Measurements from ENCODE around the gene UBE2L6. TPM values are rescaled to one million over a fixed set of nuclear protein-coding genes. Genes with fewer than 3 reads are reported as not detected.

Gene UBE2L6
- total and polyA plus RNA-seq, 7 donors = 5.3 to 24.7 (median 9.9) TPM

DNA sequence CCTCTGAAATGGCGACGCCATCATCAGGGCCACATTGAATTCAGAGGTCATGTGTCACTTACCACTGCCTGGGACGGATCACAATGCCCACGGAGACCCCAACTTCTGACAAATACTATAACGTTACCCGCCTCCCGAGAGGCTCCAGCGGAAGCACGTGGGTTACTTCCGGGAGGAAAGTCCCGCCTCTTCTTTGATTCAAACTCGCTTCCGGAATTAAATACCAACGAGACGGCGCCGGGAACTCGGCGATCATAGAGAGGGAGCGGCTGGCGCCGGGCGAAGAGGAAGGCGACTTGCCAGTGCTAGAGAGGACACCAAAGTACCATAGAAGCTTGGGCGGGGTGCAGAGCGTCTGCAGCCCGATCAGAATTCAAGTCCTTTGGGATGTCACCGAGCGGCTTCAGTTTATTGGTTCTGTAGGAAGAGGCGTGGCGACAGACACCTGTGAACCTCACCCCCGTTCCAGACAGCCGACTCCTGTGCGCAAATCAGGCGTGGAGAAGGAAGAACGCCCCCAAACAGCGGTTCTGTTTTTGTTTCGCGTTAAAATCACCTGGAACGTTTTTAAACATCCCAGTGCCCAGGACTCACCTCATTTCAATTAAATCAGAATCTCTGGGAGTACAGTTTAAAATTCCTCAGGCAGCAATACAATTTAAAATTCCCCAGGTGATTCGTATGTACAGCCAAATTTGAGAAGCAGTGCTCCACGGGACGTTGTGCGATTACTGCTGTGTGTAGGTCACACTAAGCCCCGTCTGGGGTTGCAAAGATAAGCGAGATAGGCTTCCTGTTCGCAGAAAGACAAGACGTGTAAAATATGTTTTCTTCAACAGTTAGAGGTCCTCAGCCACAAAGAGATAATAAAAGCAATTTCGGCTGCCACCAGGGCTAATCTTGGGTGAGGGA, 36.6 kb downstream of the UBE2L6 start, which contains the start of gene TIMM10:
TIMM10 (minus strand) TSS at position 159 of the 912 bp plus-strand sequence. CDS start 565 bp downstream, outside the sequence.
- intact Hi-C loops (cut with DNase I) = no loop called here
- H3K27me3 ChIP-seq (ENCODE audit: insufficient read depth in 3 of 3, low read length in 2 of 3) = no peaks in the 10 kb centered on the region
- ATAC-seq (peak; percentile 97 to 98 (median 98)), DNase-seq (peak; percentile 92 to 97)
- peak within 1 kb of the TSS; percentile 82 for H3K4me3 ChIP-seq
- H3K36me3 ChIP-seq (ENCODE audit: insufficient read depth in 1 of 2, low read depth in 1 of 2) = peaks cover 0 to 20% of the 10 kb centered on the region in 2 donors
- H3K4me1 ChIP-seq = peaks cover 15% of the 10 kb centered on the region
- TF ChIP-seq, protein P1, sequence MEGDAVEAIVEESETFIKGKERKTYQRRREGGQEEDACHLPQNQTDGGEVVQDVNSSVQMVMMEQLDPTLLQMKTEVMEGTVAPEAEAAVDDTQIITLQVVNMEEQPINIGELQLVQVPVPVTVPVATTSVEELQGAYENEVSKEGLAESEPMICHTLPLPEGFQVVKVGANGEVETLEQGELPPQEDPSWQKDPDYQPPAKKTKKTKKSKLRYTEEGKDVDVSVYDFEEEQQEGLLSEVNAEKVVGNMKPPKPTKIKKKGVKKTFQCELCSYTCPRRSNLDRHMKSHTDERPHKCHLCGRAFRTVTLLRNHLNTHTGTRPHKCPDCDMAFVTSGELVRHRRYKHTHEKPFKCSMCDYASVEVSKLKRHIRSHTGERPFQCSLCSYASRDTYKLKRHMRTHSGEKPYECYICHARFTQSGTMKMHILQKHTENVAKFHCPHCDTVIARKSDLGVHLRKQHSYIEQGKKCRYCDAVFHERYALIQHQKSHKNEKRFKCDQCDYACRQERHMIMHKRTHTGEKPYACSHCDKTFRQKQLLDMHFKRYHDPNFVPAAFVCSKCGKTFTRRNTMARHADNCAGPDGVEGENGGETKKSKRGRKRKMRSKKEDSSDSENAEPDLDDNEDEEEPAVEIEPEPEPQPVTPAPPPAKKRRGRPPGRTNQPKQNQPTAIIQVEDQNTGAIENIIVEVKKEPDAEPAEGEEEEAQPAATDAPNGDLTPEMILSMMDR (IDR thresholded peaks at IDR 0.05) = no peak
- WGBS, 3 donors = 0 to 1% (median 0%) methylated on average over 49 of the region's 49 CpGs
- no peaks in the 10 kb centered on the region for H3K9me3 ChIP-seq
- H3K27ac ChIP-seq = peak within 1 kb of the TSS; percentile 86

DNA sequence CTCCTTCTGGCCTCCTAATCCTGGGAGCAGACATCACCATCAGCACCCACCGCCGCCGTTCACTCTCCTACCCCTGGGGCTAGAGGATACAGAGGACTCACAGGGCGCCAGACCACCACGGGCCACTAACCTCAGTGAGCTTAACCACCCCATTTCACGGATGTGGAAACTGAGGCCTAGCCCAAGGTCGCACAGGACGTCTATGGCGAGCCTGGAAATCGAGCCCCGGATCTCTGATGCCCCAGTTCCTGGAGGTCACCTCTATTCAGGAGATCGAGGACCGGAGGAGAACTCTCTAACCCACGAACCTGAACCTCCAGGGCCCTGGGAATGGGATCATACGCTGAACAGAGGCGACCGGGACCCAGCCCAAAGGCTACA, 37.3 kb downstream of the UBE2L6 start:
- TF ChIP-seq, protein P1 (IDR thresholded peaks at IDR 0.05) = no peak
- H3K4me1 ChIP-seq = peaks cover 15% of the 10 kb centered on the region
- intact Hi-C loops (cut with DNase I) = no loop called here
- WGBS, 3 donors = 1 to 4% (median 2%) methylated on average over 17 of the region's 17 CpGs
- H3K27me3 ChIP-seq (ENCODE audit: insufficient read depth in 3 of 3, low read length in 2 of 3) = no peaks in the 10 kb centered on the region
- H3K36me3 ChIP-seq (ENCODE audit: insufficient read depth in 1 of 2, low read depth in 1 of 2) = peaks cover 0 to 23% of the 10 kb centered on the region in 2 donors
- no peaks in the 10 kb centered on the region for H3K9me3 ChIP-seq
- H3K27ac ChIP-seq = peak overlapping the region; percentile 86
- ATAC-seq (peak in 3 of 4 donors; percentile 1 to 41 (median 5)), DNase-seq (no peak)
- peak overlapping the region; percentile 82 for H3K4me3 ChIP-seq

DNA sequence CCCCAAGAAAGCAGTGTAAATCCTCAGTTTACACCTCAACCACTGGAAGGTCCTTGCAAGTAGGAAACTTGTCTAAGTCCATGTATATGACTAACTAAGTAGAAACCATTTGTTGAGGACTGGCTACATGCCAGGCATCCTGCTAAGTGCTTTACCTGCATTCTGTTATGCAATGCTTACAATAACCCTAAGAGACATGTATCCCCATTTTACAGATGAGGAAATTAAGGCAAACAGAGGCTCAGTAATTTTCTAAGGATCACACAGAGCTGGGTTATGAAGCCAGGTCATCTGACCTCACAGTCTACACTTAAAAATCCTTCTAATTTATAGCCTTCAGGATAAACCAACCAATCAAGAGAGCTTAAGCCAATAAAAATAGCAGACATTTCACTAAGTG, 38.5 kb downstream of the UBE2L6 start:
- intact Hi-C loops (cut with DNase I) = loop anchor here (5.0 kb wide), 3 partner anchors 52 to 182 kb away; no protein-coding TSS in a partner anchor
- ATAC-seq (no peak), DNase-seq (no peak)
- TF ChIP-seq, protein P1 (IDR thresholded peaks at IDR 0.05) = no peak
- Histone ChIP-seq H3K27me3 (ENCODE audit: insufficient read depth in 3 of 3, low read length in 2 of 3) (no peaks in the 10 kb centered on the region), H3K36me3 (ENCODE audit: insufficient read depth in 1 of 2, low read depth in 1 of 2) (peaks cover 0 to 26% of the 10 kb centered on the region in 2 donors), H3K4me1 (peaks cover 15% of the 10 kb centered on the region), H3K9me3 (no peaks in the 10 kb centered on the region), H3K4me3 (peak overlapping the region; percentile 82), H3K27ac (no peak overlapping the region)

DNA sequence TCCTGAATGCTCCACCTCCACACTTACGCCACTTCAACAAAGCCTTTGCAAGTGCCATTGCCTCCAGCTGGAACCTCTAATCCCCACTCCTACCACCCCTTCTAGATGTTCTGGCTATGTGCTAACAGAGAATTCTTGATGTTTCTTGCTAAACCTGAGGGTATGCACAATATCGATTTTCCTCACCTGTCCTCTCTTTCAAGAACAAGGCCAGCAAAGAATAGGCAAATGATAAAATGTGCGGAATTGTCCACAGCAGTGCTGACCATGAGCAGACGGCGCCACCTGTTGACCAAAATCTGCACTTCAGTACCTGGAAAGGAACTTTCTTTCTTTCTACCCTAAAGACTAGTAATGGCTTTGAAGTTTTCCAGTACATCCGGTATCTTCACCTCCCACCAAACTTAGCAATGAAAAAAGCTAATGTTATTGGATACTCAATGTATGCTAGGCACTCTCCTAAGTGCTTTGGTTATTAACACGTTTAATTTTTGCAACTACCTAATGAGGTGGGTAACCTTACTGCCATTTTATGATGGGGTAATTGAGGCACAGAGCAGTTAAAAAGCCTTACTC, 40.3 kb downstream of the UBE2L6 start:
- H3K27me3 ChIP-seq (ENCODE audit: insufficient read depth in 3 of 3, low read length in 2 of 3) = no peaks in the 10 kb centered on the region
- ATAC-seq (peak in 2 of 4 donors; percentile 31 to 39), DNase-seq (peak; percentile 55 to 79)
- TF ChIP-seq, protein P1 (IDR thresholded peaks at IDR 0.05) = peak; percentile 96
- intact Hi-C loops (cut with DNase I) = loop anchor here (1.0 to 5.0 kb wide), 6 partner anchors 34 to 180 kb away; no protein-coding TSS in a partner anchor
- peaks cover 0 to 26% of the 10 kb centered on the region in 2 donors for H3K36me3 ChIP-seq (ENCODE audit: insufficient read depth in 1 of 2, low read depth in 1 of 2)
- no peak overlapping the region for H3K27ac ChIP-seq
- H3K9me3 ChIP-seq = no peaks in the 10 kb centered on the region
- WGBS, 3 donors = 17 to 19% (median 18%) methylated on average over 7 of the region's 7 CpGs
- H3K4me3 ChIP-seq = no peak overlapping the region
- peaks cover 15% of the 10 kb centered on the region for H3K4me1 ChIP-seq
